ENCODE data around the gene SLC25A1. TPM values are rescaled to one million over a fixed set of nuclear protein-coding genes. Genes with fewer than 3 reads are reported as not detected.

Gene SLC25A1
- total and polyA plus RNA-seq, 2 experiments from 2014 or later: 141 to 242 TPM

DNA sequence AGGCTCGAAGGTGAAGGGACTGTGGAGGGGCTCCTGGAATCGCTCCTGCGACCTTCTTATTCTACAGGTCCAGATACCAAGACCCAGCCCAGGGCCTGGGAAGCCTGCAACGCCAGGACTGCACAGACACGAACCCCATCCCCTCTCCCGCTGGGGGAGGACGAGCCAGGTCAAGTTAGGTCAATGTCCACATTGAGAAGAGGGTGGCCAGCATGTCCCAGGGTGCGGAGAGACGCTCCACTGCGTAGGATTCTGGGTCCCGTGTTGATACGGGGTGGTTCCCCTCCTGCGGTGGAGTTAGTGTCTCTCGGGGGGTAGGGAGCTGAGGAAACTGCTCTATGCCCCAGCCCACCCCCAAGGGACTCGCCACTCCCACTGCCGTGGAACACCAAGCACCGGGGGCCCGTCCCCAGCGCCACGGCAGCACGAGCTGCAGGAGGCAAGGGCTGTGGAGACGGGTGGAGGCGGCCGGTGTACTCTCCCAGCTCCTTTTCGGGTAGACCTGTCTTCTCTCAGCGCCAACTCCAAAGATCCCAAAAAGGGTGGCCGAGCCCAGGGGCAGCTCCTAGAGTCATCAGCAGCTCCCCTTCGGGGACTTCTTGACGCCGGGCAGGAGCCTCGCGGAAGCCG lies 30.0 kb downstream of the SLC25A1 start:
- peak overlapping the region; percentile 66 for H3K4me3 Mint-ChIP-seq
- H3K4me3 ChIP-seq: peak overlapping the region; percentile 64
- H3K27me3 Mint-ChIP-seq (ENCODE audit: insufficient read depth, low read depth, poor library complexity): peaks cover 69% of the 10 kb centered on the region

DNA sequence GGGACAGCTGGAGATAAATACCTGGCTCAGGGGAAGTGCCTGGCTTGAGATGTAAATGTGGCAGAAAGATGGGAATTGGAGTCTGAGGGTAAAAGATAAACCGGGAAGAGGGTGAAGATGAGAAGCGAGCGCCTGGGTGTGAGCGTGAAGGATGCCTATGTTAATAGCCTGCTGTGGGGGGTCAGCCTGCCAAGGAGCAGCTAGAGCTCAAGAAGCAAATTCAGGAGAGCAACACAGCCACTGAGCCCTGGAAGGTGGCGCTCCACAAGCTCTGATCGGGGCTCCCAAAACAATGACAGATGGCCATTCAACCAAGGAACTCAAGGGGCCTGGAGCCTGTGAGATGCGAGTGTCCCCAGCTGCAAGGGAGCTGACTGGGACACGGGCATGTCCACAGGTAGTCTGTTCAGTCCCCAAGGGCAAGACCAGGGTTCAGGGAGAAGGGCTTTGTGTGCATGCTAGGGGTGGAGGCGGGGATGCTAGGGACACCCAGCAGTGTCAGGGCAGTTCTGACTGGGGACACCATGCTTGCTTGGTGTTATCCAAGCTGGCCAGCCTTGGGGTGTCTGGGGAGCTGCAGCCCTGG lies 31.2 kb downstream of the SLC25A1 start:
- Histone ChIP-seq H3K36me3 (ENCODE audit: insufficient read depth) (no peaks in the 10 kb centered on the region), H4K20me1 (replicated peaks; ENCODE audit: insufficient read depth) (no peaks in the 10 kb centered on the region), H2AFZ (no peak overlapping the region), H3F3A (replicated peaks; ENCODE audit: low read depth) (0 out of 2 replicates have a peak, but pooled peaks cover 18% of the 10 kb centered on the region), H3K4me1 (ENCODE audit: insufficient read depth) (peaks cover 4% of the 10 kb centered on the region; the same call in 1 of the 2 replicates), H3K27me3 (ENCODE audit: insufficient read depth) (peaks cover 71% of the 10 kb centered on the region), H3K79me2 (replicated peaks; ENCODE audit: insufficient read depth) (peaks cover 12% of the 10 kb centered on the region), H3K9me2 (ENCODE audit: insufficient read depth) (no peaks in the 10 kb centered on the region), H3K27ac (ENCODE audit: low read depth) (no peak overlapping the region), H3K4me2 (peak overlapping the region; percentile 55; the same call in 1 of the 2 replicates), H3K4me3 (no peak overlapping the region)
- Mint-ChIP-seq H3K27ac (no peak overlapping the region), H3K27me3 (ENCODE audit: insufficient read depth, low read depth, poor library complexity) (peaks cover 56% of the 10 kb centered on the region), H3K4me1 (peaks cover 24% of the 10 kb centered on the region), H3K9me3 (peaks cover 10% of the 10 kb centered on the region; the same call in 2 of the 3 replicates), H3K4me3 (peak overlapping the region; percentile 37; the same call in 2 of the 3 replicates), H3K36me3 (ENCODE audit: low read depth) (peaks cover 7% of the 10 kb centered on the region; the same call in 2 of the 3 replicates)
- ATAC-seq (peak; percentile 17), DNase-seq (ENCODE audit: low spot score) (peak; percentile 58)
- TF ChIP-seq STAT1 (IDR thresholded peaks at IDR 0.05; ENCODE audit: unreplicated experiment): no peak
- TF ChIP-seq, protein P1, sequence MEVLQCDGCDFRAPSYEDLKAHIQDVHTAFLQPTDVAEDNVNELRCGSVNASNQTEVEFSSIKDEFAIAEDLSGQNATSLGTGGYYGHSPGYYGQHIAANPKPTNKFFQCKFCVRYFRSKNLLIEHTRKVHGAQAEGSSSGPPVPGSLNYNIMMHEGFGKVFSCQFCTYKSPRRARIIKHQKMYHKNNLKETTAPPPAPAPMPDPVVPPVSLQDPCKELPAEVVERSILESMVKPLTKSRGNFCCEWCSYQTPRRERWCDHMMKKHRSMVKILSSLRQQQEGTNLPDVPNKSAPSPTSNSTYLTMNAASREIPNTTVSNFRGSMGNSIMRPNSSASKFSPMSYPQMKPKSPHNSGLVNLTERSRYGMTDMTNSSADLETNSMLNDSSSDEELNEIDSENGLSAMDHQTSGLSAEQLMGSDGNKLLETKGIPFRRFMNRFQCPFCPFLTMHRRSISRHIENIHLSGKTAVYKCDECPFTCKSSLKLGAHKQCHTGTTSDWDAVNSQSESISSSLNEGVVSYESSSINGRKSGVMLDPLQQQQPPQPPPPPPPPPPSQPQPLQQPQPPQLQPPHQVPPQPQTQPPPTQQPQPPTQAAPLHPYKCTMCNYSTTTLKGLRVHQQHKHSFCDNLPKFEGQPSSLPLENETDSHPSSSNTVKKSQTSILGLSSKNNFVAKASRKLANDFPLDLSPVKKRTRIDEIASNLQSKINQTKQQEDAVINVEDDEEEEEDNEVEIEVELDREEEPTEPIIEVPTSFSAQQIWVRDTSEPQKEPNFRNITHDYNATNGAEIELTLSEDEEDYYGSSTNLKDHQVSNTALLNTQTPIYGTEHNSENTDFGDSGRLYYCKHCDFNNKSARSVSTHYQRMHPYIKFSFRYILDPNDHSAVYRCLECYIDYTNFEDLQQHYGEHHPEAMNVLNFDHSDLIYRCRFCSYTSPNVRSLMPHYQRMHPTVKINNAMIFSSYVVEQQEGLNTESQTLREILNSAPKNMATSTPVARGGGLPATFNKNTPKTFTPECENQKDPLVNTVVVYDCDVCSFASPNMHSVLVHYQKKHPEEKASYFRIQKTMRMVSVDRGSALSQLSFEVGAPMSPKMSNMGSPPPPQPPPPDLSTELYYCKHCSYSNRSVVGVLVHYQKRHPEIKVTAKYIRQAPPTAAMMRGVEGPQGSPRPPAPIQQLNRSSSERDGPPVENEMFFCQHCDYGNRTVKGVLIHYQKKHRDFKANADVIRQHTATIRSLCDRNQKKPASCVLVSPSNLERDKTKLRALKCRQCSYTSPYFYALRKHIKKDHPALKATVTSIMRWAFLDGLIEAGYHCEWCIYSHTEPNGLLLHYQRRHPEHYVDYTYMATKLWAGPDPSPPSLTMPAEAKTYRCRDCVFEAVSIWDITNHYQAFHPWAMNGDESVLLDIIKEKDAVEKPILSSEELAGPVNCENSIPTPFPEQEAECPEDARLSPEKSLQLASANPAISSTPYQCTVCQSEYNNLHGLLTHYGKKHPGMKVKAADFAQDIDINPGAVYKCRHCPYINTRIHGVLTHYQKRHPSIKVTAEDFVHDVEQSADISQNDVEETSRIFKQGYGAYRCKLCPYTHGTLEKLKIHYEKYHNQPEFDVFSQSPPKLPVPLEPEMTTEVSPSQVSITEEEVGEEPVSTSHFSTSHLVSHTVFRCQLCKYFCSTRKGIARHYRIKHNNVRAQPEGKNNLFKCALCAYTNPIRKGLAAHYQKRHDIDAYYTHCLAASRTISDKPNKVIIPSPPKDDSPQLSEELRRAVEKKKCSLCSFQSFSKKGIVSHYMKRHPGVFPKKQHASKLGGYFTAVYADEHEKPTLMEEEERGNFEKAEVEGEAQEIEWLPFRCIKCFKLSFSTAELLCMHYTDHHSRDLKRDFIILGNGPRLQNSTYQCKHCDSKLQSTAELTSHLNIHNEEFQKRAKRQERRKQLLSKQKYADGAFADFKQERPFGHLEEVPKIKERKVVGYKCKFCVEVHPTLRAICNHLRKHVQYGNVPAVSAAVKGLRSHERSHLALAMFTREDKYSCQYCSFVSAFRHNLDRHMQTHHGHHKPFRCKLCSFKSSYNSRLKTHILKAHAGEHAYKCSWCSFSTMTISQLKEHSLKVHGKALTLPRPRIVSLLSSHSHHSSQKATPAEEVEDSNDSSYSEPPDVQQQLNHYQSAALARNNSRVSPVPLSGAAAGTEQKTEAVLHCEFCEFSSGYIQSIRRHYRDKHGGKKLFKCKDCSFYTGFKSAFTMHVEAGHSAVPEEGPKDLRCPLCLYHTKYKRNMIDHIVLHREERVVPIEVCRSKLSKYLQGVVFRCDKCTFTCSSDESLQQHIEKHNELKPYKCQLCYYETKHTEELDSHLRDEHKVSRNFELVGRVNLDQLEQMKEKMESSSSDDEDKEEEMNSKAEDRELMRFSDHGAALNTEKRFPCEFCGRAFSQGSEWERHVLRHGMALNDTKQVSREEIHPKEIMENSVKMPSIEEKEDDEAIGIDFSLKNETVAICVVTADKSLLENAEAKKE (CRISPR knock-in tag; IDR thresholded peaks at IDR 0.05): no peak
- TF ChIP-seq, protein P2, sequence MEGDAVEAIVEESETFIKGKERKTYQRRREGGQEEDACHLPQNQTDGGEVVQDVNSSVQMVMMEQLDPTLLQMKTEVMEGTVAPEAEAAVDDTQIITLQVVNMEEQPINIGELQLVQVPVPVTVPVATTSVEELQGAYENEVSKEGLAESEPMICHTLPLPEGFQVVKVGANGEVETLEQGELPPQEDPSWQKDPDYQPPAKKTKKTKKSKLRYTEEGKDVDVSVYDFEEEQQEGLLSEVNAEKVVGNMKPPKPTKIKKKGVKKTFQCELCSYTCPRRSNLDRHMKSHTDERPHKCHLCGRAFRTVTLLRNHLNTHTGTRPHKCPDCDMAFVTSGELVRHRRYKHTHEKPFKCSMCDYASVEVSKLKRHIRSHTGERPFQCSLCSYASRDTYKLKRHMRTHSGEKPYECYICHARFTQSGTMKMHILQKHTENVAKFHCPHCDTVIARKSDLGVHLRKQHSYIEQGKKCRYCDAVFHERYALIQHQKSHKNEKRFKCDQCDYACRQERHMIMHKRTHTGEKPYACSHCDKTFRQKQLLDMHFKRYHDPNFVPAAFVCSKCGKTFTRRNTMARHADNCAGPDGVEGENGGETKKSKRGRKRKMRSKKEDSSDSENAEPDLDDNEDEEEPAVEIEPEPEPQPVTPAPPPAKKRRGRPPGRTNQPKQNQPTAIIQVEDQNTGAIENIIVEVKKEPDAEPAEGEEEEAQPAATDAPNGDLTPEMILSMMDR (conservative IDR thresholded peaks at IDR 0.05; ENCODE audit: low read depth in 2 of 2): peak in 1 of 2 experiments; percentile 25; a peak in 1 of 4 replicates

More for the DNA sequence above, 30.0 kb downstream of the SLC25A1 start:
- Histone ChIP-seq H3K9me2 (ENCODE audit: insufficient read depth) (no peaks in the 10 kb centered on the region), H3K27ac (ENCODE audit: low read depth) (no peak overlapping the region), H3K36me3 (ENCODE audit: insufficient read depth) (no peaks in the 10 kb centered on the region), H3F3A (replicated peaks; ENCODE audit: low read depth) (0 out of 2 replicates have a peak, but pooled peaks cover 18% of the 10 kb centered on the region), H3K79me2 (replicated peaks; ENCODE audit: insufficient read depth) (peaks cover 7% of the 10 kb centered on the region), H3K4me2 (peak overlapping the region; percentile 87), H2AFZ (peak overlapping the region; percentile 96), H3K4me1 (ENCODE audit: insufficient read depth) (peaks cover 1% of the 10 kb centered on the region; the same call in 1 of the 2 replicates), H4K20me1 (replicated peaks; ENCODE audit: insufficient read depth) (no peaks in the 10 kb centered on the region), H3K27me3 (ENCODE audit: insufficient read depth) (peaks cover 84% of the 10 kb centered on the region)
- DNase-seq (ENCODE audit: low spot score) (peak; percentile 49), ATAC-seq (peak; percentile 3; the same call in 2 of the 3 replicates)
- peaks cover 24% of the 10 kb centered on the region for H3K4me1 Mint-ChIP-seq
- peaks cover 10% of the 10 kb centered on the region; the same call in 2 of the 3 replicates for H3K9me3 Mint-ChIP-seq
- H3K36me3 Mint-ChIP-seq (ENCODE audit: low read depth): peaks cover 3% of the 10 kb centered on the region; the same call in 1 of the 3 replicates
- H3K27ac Mint-ChIP-seq: no peak overlapping the region
- TF ChIP-seq EZH2 (IDR thresholded peaks at IDR 0.05; ENCODE audit: low read depth, unreplicated experiment): peak; percentile 29
- TF ChIP-seq, protein P3, sequence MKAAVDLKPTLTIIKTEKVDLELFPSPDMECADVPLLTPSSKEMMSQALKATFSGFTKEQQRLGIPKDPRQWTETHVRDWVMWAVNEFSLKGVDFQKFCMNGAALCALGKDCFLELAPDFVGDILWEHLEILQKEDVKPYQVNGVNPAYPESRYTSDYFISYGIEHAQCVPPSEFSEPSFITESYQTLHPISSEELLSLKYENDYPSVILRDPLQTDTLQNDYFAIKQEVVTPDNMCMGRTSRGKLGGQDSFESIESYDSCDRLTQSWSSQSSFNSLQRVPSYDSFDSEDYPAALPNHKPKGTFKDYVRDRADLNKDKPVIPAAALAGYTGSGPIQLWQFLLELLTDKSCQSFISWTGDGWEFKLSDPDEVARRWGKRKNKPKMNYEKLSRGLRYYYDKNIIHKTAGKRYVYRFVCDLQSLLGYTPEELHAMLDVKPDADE (IDR thresholded peaks at IDR 0.05): no peak

Measured in GM23338 (cell line).